K562 (cell line): ENCODE results near the gene ISM1. TPM values are rescaled to one million over a fixed set of nuclear protein-coding genes. Genes with fewer than 3 reads are reported as not detected.

ENCODE experiments used
- ATAC-seq: fragments of 200-7000 bp; cut with Tn5 transposase; 3 replicates; pipeline ENCODE4 v1.9.1; 2020; ENCODE audit warnings: moderate library complexity
- BruUV-seq: library from RNA; stranded (reverse); fragments of 400-500 nt; replicated peaks from 2 replicates; lab custom pipeline; 2021; lab: Mats Ljungman, UMichigan
- CTCF ChIA-PET: fragments of 300-600 bp; formaldehyde crosslinking; extraction: SDS; loops from one replicate; lab custom pipeline; 2021; ENCODE audit warnings: low intra/inter-chr PET ratio; lab: Yijun Ruan, JAX
- POLR2A ChIA-PET: fragments of 300-600, 350-650 bp; sonication (Branson Sonifier 250); formaldehyde crosslinking; extraction: SDS; loops from one replicate; lab custom pipeline; 2021; ENCODE audit warnings: antibody characterized with exemption, inconsistent platforms; lab: Yijun Ruan, JAX
- DNase-seq, 4 experiments: peaks; one replicate each; pipeline versions ENCODE4 v3.0.0 to v3.0.0-alpha.2; 2011 to 2018; ENCODE audit warnings: low spot score in 3 of 4, mixed read lengths in 3 of 4; ENCODE audit errors: extremely low read depth in 1 of 4
- FAIRE-seq: peaks from 2 replicates; lab custom pipeline; 2011; peaks lifted over from hg19 to GRCh38; lab: Jason Lieb, UNC
- H2AFZ ChIP-seq: 2 replicates; pipeline ENCODE4 v1.6.0; 2011; ENCODE audit warnings: low read depth, low read length, control low read depth, inconsistent platforms
- H3K27ac ChIP-seq: fragments of 200-600 bp; 3 replicates; pipeline ENCODE4 v1.8.0; 2011; ENCODE audit warnings: low read depth, mild to moderate bottlenecking, control low read depth, inconsistent platforms, low read length, moderate library complexity, mixed read lengths; ENCODE audit errors: extremely low read depth
- H3K27me3 ChIP-seq, 2 experiments: fragments of 300-600 bp in 1 of 2; 2 replicates in 1 of 2; 3 replicates in 1 of 2; pipeline versions ENCODE4 v1.6.0 to v1.8.0; 2011; ENCODE audit warnings: inconsistent platforms in 2 of 2, low read length in 2 of 2, mild to moderate bottlenecking in 1 of 2, mixed read lengths in 1 of 2, moderate library complexity in 1 of 2; ENCODE audit not compliant: control insufficient read depth in 2 of 2, insufficient read depth in 2 of 2
- H3K36me3 ChIP-seq: fragments of 300-600 bp; 3 replicates; pipeline ENCODE4 v1.8.0; 2011; ENCODE audit warnings: mild to moderate bottlenecking, low read length, inconsistent platforms; ENCODE audit not compliant: control insufficient read depth, insufficient read depth
- H3K4me1 ChIP-seq, 2 experiments: fragments of 200-600 bp in 1 of 2; replicated peaks in 1 of 2; 2 replicates in 1 of 2; 3 replicates in 1 of 2; pipeline versions ENCODE4 v1.5.1 to v1.8.0; 2011; ENCODE audit warnings: inconsistent platforms in 2 of 2, low read length in 2 of 2, mild to moderate bottlenecking in 1 of 2, mixed read lengths in 1 of 2, moderate library complexity in 1 of 2; ENCODE audit not compliant: control insufficient read depth in 2 of 2, insufficient read depth in 2 of 2
- H3K4me2 ChIP-seq: 2 replicates; pipeline ENCODE4 v1.6.1; 2011; ENCODE audit warnings: low read length, control low read depth, inconsistent platforms, mixed read lengths; ENCODE audit not compliant: insufficient read depth
- H3K4me3 ChIP-seq: fragments of 200-600 bp; sonication (generic), shearing (Covaris generic); 2 replicates; pipeline ENCODE4 v1.5.1; 2016; ENCODE audit warnings: control low read depth, inconsistent platforms
- H3K79me2 ChIP-seq: fragments of 200-600 bp; 3 replicates; pipeline ENCODE4 v1.8.0; 2011; ENCODE audit warnings: low read length, inconsistent platforms; ENCODE audit not compliant: control insufficient read depth, insufficient read depth
- H3K9ac ChIP-seq, 2 experiments: 2 replicates each; pipeline versions ENCODE4 v1.6.0 to v1.6.1; 2011; ENCODE audit warnings: low read depth in 2 of 2, low read length in 2 of 2, control low read depth in 1 of 2, inconsistent platforms in 1 of 2, mild to moderate bottlenecking in 1 of 2, mixed read lengths in 1 of 2; ENCODE audit not compliant: insufficient read depth in 1 of 2
- H3K9me1 ChIP-seq: one replicate; pipeline ENCODE4 v1.6.0; 2011; ENCODE audit warnings: inconsistent platforms, mild to moderate bottlenecking, low read length, moderate library complexity; ENCODE audit not compliant: control insufficient read depth, insufficient read depth
- H3K9me3 ChIP-seq: replicated peaks from 2 replicates; pipeline ENCODE4 v1.5.1; 2011; ENCODE audit warnings: low read depth, low read length, inconsistent platforms; ENCODE audit not compliant: control insufficient read depth, insufficient read depth
- H4K20me1 ChIP-seq: replicated peaks from 2 replicates; pipeline ENCODE4 v1.6.1; 2011; ENCODE audit warnings: low read length, inconsistent platforms, mixed read lengths; ENCODE audit not compliant: control insufficient read depth, insufficient read depth
- BACH1 ChIP-seq: fragments of 200-800 bp; sonication (Bioruptor generic); IDR thresholded peaks from 2 replicates; pipeline ENCODE4 v1.6.1; 2016; ENCODE audit warnings: missing genetic modification characterization, missing compliant biosample characterization
- E2F6 ChIP-seq, 2 experiments: IDR thresholded peaks; 2 replicates each; pipeline ENCODE4 v1.6.1; 2011; ENCODE audit warnings: borderline replicate concordance in 1 of 2, control low read depth in 1 of 2, low read depth in 1 of 2, low read length in 1 of 2, mild to moderate bottlenecking in 1 of 2, mixed read lengths in 1 of 2, moderate library complexity in 1 of 2; ENCODE audit not compliant: insufficient read depth in 1 of 2, insufficient read length in 1 of 2, poor library complexity in 1 of 2, severe bottlenecking in 1 of 2; ENCODE audit errors: extremely low read depth in 1 of 2
- E4F1 ChIP-seq: fragments of 250-450 bp; sonication (Bioruptor Pico); IDR thresholded peaks from 2 replicates; pipeline ENCODE4 v1.5.0; 2021; ENCODE audit warnings: mild to moderate bottlenecking, borderline replicate concordance
- EHMT2 ChIP-seq: fragments of 450-650 bp; IDR thresholded peaks from 2 replicates; pipeline ENCODE4 v1.6.1; 2018; ENCODE audit warnings: antibody characterized with exemption
- NONO ChIP-seq, 2 experiments: fragments of 200-400 bp in 1 of 2; fragments of 450-650 bp in 1 of 2; formaldehyde crosslinking in 1 of 2; IDR thresholded peaks; 2 replicates each; pipeline ENCODE4 v1.6.1; 2017; ENCODE audit warnings: low read depth in 2 of 2, mild to moderate bottlenecking in 2 of 2, moderate library complexity in 2 of 2, low read length in 1 of 2
- NR2F6 ChIP-seq: fragments of 450-650 bp; formaldehyde crosslinking; IDR thresholded peaks from 2 replicates; pipeline ENCODE4 v1.4.0; 2020; ENCODE audit warnings: mild to moderate bottlenecking
- PYGO2 ChIP-seq: fragments of 450-650 bp; IDR thresholded peaks from 2 replicates; pipeline ENCODE4 v1.6.1; 2016; ENCODE audit warnings: mild to moderate bottlenecking, missing genetic modification characterization, moderate library complexity, missing compliant biosample characterization
- STAT5A ChIP-seq: IDR thresholded peaks from 2 replicates; pipeline ENCODE4 v1.6.1; 2012; ENCODE audit warnings: low read length, inconsistent platforms, borderline replicate concordance
- TCF3 ChIP-seq: sonication (generic); formaldehyde crosslinking; IDR thresholded peaks from 2 replicates; pipeline ENCODE4 v1.4.0; 2020; ENCODE audit warnings: mild to moderate bottlenecking, missing genetic modification reagents
- ZBTB2 ChIP-seq: fragments of 450-650 bp; IDR thresholded peaks from 2 replicates; pipeline ENCODE4 v1.6.1; 2016; ENCODE audit warnings: antibody characterized with exemption
- ZNF224 ChIP-seq: sonication (generic); formaldehyde crosslinking; IDR thresholded peaks from 2 replicates; pipeline ENCODE4 v1.8.0; 2022; ENCODE audit warnings: mild to moderate bottlenecking, missing genetic modification reagents
- ZNF518B ChIP-seq: fragments of 250-450 bp; sonication (Bioruptor Pico); IDR thresholded peaks from 2 replicates; pipeline ENCODE4 v1.5.0; 2021; ENCODE audit warnings: mild to moderate bottlenecking, moderate library complexity
- WGBS: fragments of 100-300 bp; shearing (Covaris generic); methylation state at CpG from one replicate; pipeline ENCODE4 v1.1.6; 2016; ENCODE audit warnings: low coverage, mixed read lengths; ENCODE audit not compliant: insufficient coverage; ENCODE audit errors: missing lambda C conversion rate; 5-methylcytosine and 5-hydroxymethylcytosine counted together
- in situ Hi-C: fragments of 300-500 bp; cut with MboI; formaldehyde crosslinking; loops from 4 replicates; pipeline ENCODE4 v1.15.0; 2018; ENCODE audit warnings: inconsistent platforms, mixed read lengths
- intact Hi-C: fragments of 100-400 bp; cut with micrococcal nuclease; formaldehyde crosslinking; loops from 2 replicates; pipeline ENCODE4 v1.14.2; 2022
- polyA plus RNA-seq, 8 experiments: library from polyadenylated mRNA; depleted of rRNA in 4 of 8; stranded (reverse) in 5 of 8; unstranded in 3 of 8; fragments of >200 nt; fragmentation: Nextera tagmentation in 2 of 8; fragmentation: Illumina TruSeq in 1 of 8; extraction: Ambion mirVana in 2 of 8; extraction: Trizol in 1 of 8; gene quantifications; 2 replicates each; pipeline versions ENCODE4 v1.2.1 to v1.2.3, GENCODE V29; 2011 to 2014; ENCODE audit warnings: inconsistent platforms in 1 of 8, missing spikeins in 1 of 8
- total RNA-seq, 7 experiments: library from RNA; depleted of rRNA in 6 of 7; stranded (reverse); fragments of >200 nt in 6 of 7; fragmentation: Illumina TruSeq in 2 of 7; extraction: Trizol in 2 of 7; gene quantifications; 2 replicates each; pipeline versions ENCODE4 v1.2.1 to v1.2.3, GENCODE V29; 2011 to 2021; ENCODE audit warnings: low replicate concordance in 1 of 7

ISM1 gene
- total and polyA plus RNA-seq, 9 of the 15 experiments (the other 6 are each of a cell fraction or from before 2014, with no cell fraction given) = not detected

GRCh38 chr20:13183005-13183404, 38.1 kb upstream of the ISM1 start:
- in situ Hi-C loops = no loop called here
- ChIA-PET CTCF (no interaction called here), POLR2A (no interaction called here)
- DNase-seq (no peak), ATAC-seq (no peak), FAIRE-seq (no peak)
- Histone ChIP-seq H3K4me2 (no peak overlapping the region), H3K79me2 (no peaks in the 10 kb centered on the region), H4K20me1 (no peaks in the 10 kb centered on the region), H3K9me3 (no peaks in the 10 kb centered on the region), H3K27ac (no peak overlapping the region), H2AFZ (no peak overlapping the region), H3K27me3 (no peaks in the 10 kb centered on the region), H3K36me3 (no peaks in the 10 kb centered on the region), H3K4me3 (no peak overlapping the region), H3K9me1 (no peaks in the 10 kb centered on the region), H3K4me1 (no peaks in the 10 kb centered on the region), H3K9ac (no peak overlapping the region)
- intact Hi-C loops = no loop called here
- 13% methylated on average over 1 of the region's 1 CpG for WGBS
- BruUV-seq = no TSS peak
- TF ChIP-seq E4F1 (CRISPR knock-in tag) = no peak
- TF ChIP-seq STAT5A = no peak
- TF ChIP-seq EHMT2 = no peak
- TF ChIP-seq ZNF224 (CRISPR knock-in tag) = no peak
- TF ChIP-seq NONO (IDR thresholded peaks at IDR 0.05; ENCODE audit: low read depth in 2 of 2, low read length in 1 of 2) = no peak
- no peak for TF ChIP-seq ZNF518B (CRISPR knock-in tag)
- TF ChIP-seq PYGO2 = no peak
- no peak for TF ChIP-seq E2F6 (IDR thresholded peaks at IDR 0.05; ENCODE audit: borderline replicate concordance in 1 of 2, extremely low read depth in 1 of 2, insufficient read depth in 1 of 2, insufficient read length in 1 of 2, low read depth in 1 of 2, low read length in 1 of 2, poor library complexity in 1 of 2, severe bottlenecking in 1 of 2)
- TF ChIP-seq TCF3 (CRISPR knock-in tag) = no peak
- TF ChIP-seq ZBTB2 = no peak
- TF ChIP-seq NR2F6 (CRISPR knock-in tag) = no peak
- TF ChIP-seq BACH1 (tag) = no peak
